ENCODE data around the gene PRUNE1.
A peak's percentile ranks its signal among the peaks of the same experiment; 100 is the strongest.

The PRUNE1 gene

GRCh38 chr1:151013518-151013917 lies 5.3 kb downstream of the PRUNE1 start:
- no peaks in the 10 kb centered on the region for H3K36me3 ChIP-seq (ENCODE audit: control insufficient read depth, insufficient read depth, low read length)
- no peak overlapping the region for H3K4me3 ChIP-seq (replicated peaks; ENCODE audit: low read depth, low read length)
- no peak for DNase-seq (ENCODE audit: extremely low read depth, insufficient read length)
- TF ChIP-seq CTCF (IDR thresholded peaks at IDR 0.05; ENCODE audit: insufficient read depth, low read length, poor library complexity, severe bottlenecking) = no peak
- H3K27me3 ChIP-seq (replicated peaks; ENCODE audit: control insufficient read depth, insufficient read depth, low read length) = no peaks in the 10 kb centered on the region

GRCh38 chr1:151024540-151025146 lies 16.4 kb downstream of the PRUNE1 start:
- DNase-seq (ENCODE audit: extremely low read depth, insufficient read length) = peak; percentile 31

GRCh38 chr1:151026460-151026859 lies 18.2 kb downstream of the PRUNE1 start:
- Histone ChIP-seq H3K4me3 (replicated peaks; ENCODE audit: low read depth, low read length) (no peak overlapping the region), H3K27me3 (replicated peaks; ENCODE audit: control insufficient read depth, insufficient read depth, low read length) (no peaks in the 10 kb centered on the region), H3K36me3 (ENCODE audit: control insufficient read depth, insufficient read depth, low read length) (peaks cover 7% of the 10 kb centered on the region)
- DNase-seq (ENCODE audit: extremely low read depth, insufficient read length) = no peak
- no peak for TF ChIP-seq CTCF (IDR thresholded peaks at IDR 0.05; ENCODE audit: insufficient read depth, low read length, poor library complexity, severe bottlenecking)

More at GRCh38 chr1:151024540-151025146, 16.4 kb downstream of the PRUNE1 start:
- H3K4me3 ChIP-seq (replicated peaks; ENCODE audit: low read depth, low read length) = no peak overlapping the region
- TF ChIP-seq CTCF (IDR thresholded peaks at IDR 0.05; ENCODE audit: insufficient read depth, low read length, poor library complexity, severe bottlenecking) = peak; percentile 82
- peaks cover 7% of the 10 kb centered on the region for H3K36me3 ChIP-seq (ENCODE audit: control insufficient read depth, insufficient read depth, low read length)
- no peaks in the 10 kb centered on the region for H3K27me3 ChIP-seq (replicated peaks; ENCODE audit: control insufficient read depth, insufficient read depth, low read length)

GRCh38 chr1:151032164-151032563 lies 23.9 kb downstream of the PRUNE1 start:
- DNase-seq (ENCODE audit: extremely low read depth, insufficient read length) = no peak
- Histone ChIP-seq H3K27me3 (replicated peaks; ENCODE audit: control insufficient read depth, insufficient read depth, low read length) (no peaks in the 10 kb centered on the region), H3K36me3 (ENCODE audit: control insufficient read depth, insufficient read depth, low read length) (peaks cover 11% of the 10 kb centered on the region), H3K4me3 (replicated peaks; ENCODE audit: low read depth, low read length) (no peak overlapping the region)
- TF ChIP-seq CTCF (IDR thresholded peaks at IDR 0.05; ENCODE audit: insufficient read depth, low read length, poor library complexity, severe bottlenecking) = no peak

- H3K36me3 ChIP-seq (ENCODE audit: control insufficient read depth, insufficient read depth, low read length) = peaks cover 6% of the 10 kb centered on the region
- no peak for DNase-seq (ENCODE audit: extremely low read depth, insufficient read length)
- H3K27me3 ChIP-seq (replicated peaks; ENCODE audit: control insufficient read depth, insufficient read depth, low read length) = no peaks in the 10 kb centered on the region
- no peak for TF ChIP-seq CTCF (IDR thresholded peaks at IDR 0.05; ENCODE audit: insufficient read depth, low read length, poor library complexity, severe bottlenecking)
- no peak overlapping the region for H3K4me3 ChIP-seq (replicated peaks; ENCODE audit: low read depth, low read length)
Measured at GRCh38 chr1:151035167-151035566, 26.9 kb downstream of the PRUNE1 start.

- Histone ChIP-seq H3K27me3 (replicated peaks; ENCODE audit: control insufficient read depth, insufficient read depth, low read length) (no peaks in the 10 kb centered on the region), H3K36me3 (ENCODE audit: control insufficient read depth, insufficient read depth, low read length) (peaks cover 6% of the 10 kb centered on the region), H3K4me3 (replicated peaks; ENCODE audit: low read depth, low read length) (no peak within 1 kb of the TSS)
- no peak for DNase-seq (ENCODE audit: extremely low read depth, insufficient read length)
- no peak for TF ChIP-seq CTCF (IDR thresholded peaks at IDR 0.05; ENCODE audit: insufficient read depth, low read length, poor library complexity, severe bottlenecking)
Measured at GRCh38 chr1:151036356-151036755, 28.1 kb downstream of the PRUNE1 start, which contains the start of gene BNIPL. Gene BNIPL, plus strand, starts transcription at chr1:151036586. Its CDS starts 140 bp downstream, at chr1:151036726.
